Ramos (cell line): Measurements from ENCODE around the gene NDUFB10.
"Not testable (repeated sequence)": the region's sequence is repeated elsewhere in the genome, so short reads cannot be mapped to it uniquely, and the experiment has no call there.

Experiments used
- in situ Hi-C: fragments of 300-500 bp; cut with MboI; formaldehyde crosslinking; loops from one replicate; pipeline ENCODE4 v1.14.3; 2022; ENCODE audit warnings: low sequenced_read_pairs; ENCODE audit not compliant: unreplicated experiment

The NDUFB10 gene

GRCh38 chr16:1959269-1960039 lies at the start of gene NDUFB10:
NDUFB10 (plus strand) TSS chr16:1959538; CDS start chr16:1959625, 87 bp downstream.
- in situ Hi-C loops, result no loop called here

- in situ Hi-C loops, result no loop called here
Measured at GRCh38 chr16:1909561-1910231, 49.6 kb upstream of the NDUFB10 start.

- in situ Hi-C loops, result no loop called here
Measured at GRCh38 chr16:1911467-1912214, 47.7 kb upstream of the NDUFB10 start.

GRCh38 chr16:1912215-1912543 lies 47.2 kb upstream of the NDUFB10 start:
- in situ Hi-C loops, result no loop called here

- in situ Hi-C loops, result no loop called here
Measured at GRCh38 chr16:1913327-1914083, 45.8 kb upstream of the NDUFB10 start.

GRCh38 chr16:1914084-1914608 lies 45.2 kb upstream of the NDUFB10 start:
- in situ Hi-C loops, result no loop called here

GRCh38 chr16:1914988-1915387 lies 44.4 kb upstream of the NDUFB10 start:
- in situ Hi-C loops, result no loop called here

- in situ Hi-C loops, result no loop called here
Measured at GRCh38 chr16:1915732-1916639, 43.4 kb upstream of the NDUFB10 start.

GRCh38 chr16:1916640-1916990 lies 42.7 kb upstream of the NDUFB10 start:
- in situ Hi-C loops, result no loop called here

- in situ Hi-C loops, result no loop called here
Measured at GRCh38 chr16:1917056-1917664, 42.2 kb upstream of the NDUFB10 start.

GRCh38 chr16:1917665-1918350 lies 41.5 kb upstream of the NDUFB10 start:
- in situ Hi-C loops, result no loop called here

GRCh38 chr16:1918351-1919326 lies 40.7 kb upstream of the NDUFB10 start, which contains the start of gene HS3ST6:
HS3ST6 (minus strand) TSS chr16:1918415; CDS start chr16:1918323, 92 bp downstream.
- in situ Hi-C loops, result no loop called here

- in situ Hi-C loops, result no loop called here
Measured at GRCh38 chr16:1919327-1919998, 39.9 kb upstream of the NDUFB10 start.

- in situ Hi-C loops, result not testable (repeated sequence)
Measured at GRCh38 chr16:1920122-1920521, 39.2 kb upstream of the NDUFB10 start.

- in situ Hi-C loops, result no loop called here
Measured at GRCh38 chr16:1920727-1921171, 38.6 kb upstream of the NDUFB10 start.

GRCh38 chr16:1922357-1922756 lies 37.0 kb upstream of the NDUFB10 start:
- in situ Hi-C loops, result no loop called here
